GM12878 (cell line): ENCODE measurements around the gene SMARCC1. TPM values are rescaled to one million over a fixed set of nuclear protein-coding genes. Genes with fewer than 3 reads are reported as not detected.

Experiments
- ATAC-seq: fragments of 200-7000 bp; cut with Tn5 transposase; 3 replicates; pipeline ENCODE4 v1.9.1; 2020; ENCODE audit warnings: mild to moderate bottlenecking, moderate library complexity
- BruUV-seq: library from RNA; stranded (reverse); fragments of 400-500 nt; replicated peaks from 2 replicates; lab custom pipeline; 2021; lab: Mats Ljungman, UMichigan
- CTCF ChIA-PET: fragments of 300-600 bp; sonication (Branson Sonifier 250); formaldehyde crosslinking; extraction: SDS; loops from one replicate; lab custom pipeline; 2021; ENCODE audit warnings: inconsistent platforms; lab: Yijun Ruan, JAX
- POLR2A ChIA-PET: fragments of 350-600 bp; formaldehyde crosslinking; extraction: SDS; loops from one replicate; lab custom pipeline; 2021; ENCODE audit warnings: inconsistent platforms; lab: Charles Lee
- RAD21 ChIA-PET: fragments of 300-600 bp; sonication (Branson Sonifier 250); formaldehyde crosslinking; loops from one replicate; lab custom pipeline; 2023; ENCODE audit warnings: antibody characterized with exemption; ENCODE audit not compliant: unreplicated experiment; lab: Charles Lee
- SMC1A ChIA-PET: fragments of 300-600 bp; sonication (Branson Sonifier 250); formaldehyde crosslinking; loops from one replicate; lab custom pipeline; 2023; ENCODE audit not compliant: unreplicated experiment, uncharacterized antibody; lab: Charles Lee
- DNase-seq: peaks from one replicate; pipeline ENCODE4 v3.0.0-alpha.2; 2011; ENCODE audit warnings: low read depth, low spot score
- FAIRE-seq: peaks from 3 replicates; lab custom pipeline; 2011; peaks lifted over from hg19 to GRCh38; lab: Jason Lieb, UNC
- H2AFZ ChIP-seq: 2 replicates; pipeline ENCODE4 v1.6.0; 2011; ENCODE audit warnings: low read depth, low read length, control low read depth; ENCODE audit not compliant: control insufficient read depth
- H3K27ac ChIP-seq: 2 replicates; pipeline ENCODE4 v1.5.1; 2011; ENCODE audit warnings: control low read depth; ENCODE audit not compliant: control insufficient read depth, insufficient read depth
- H3K27me3 ChIP-seq, 2 experiments: replicated peaks in 1 of 2; 2 replicates each; pipeline versions ENCODE4 v1.6.0 to v1.6.1; 2011; ENCODE audit warnings: low read length in 1 of 2; ENCODE audit not compliant: control insufficient read depth in 2 of 2, insufficient read depth in 2 of 2
- H3K36me3 ChIP-seq, 2 experiments: 2 replicates each; pipeline ENCODE4 v1.5.1; 2011; ENCODE audit warnings: low read length in 1 of 2; ENCODE audit not compliant: control insufficient read depth in 2 of 2, insufficient read depth in 2 of 2
- H3K4me1 ChIP-seq: 2 replicates; pipeline ENCODE4 v1.6.1; 2011; ENCODE audit warnings: mild to moderate bottlenecking, low read length, moderate library complexity, mixed read lengths; ENCODE audit not compliant: control insufficient read depth, insufficient read depth
- H3K4me2 ChIP-seq: 2 replicates; pipeline ENCODE4 v1.6.0; 2011; ENCODE audit warnings: control low read depth; ENCODE audit not compliant: control insufficient read depth, insufficient read depth
- H3K4me3 ChIP-seq: fragments of 200-600 bp; sonication (generic); 2 replicates; pipeline ENCODE4 v1.5.1; 2016
- H3K79me2 ChIP-seq: 2 replicates; pipeline ENCODE4 v1.6.0; 2011; ENCODE audit warnings: low read length; ENCODE audit not compliant: control insufficient read depth, insufficient read depth
- H3K9ac ChIP-seq: 2 replicates; pipeline ENCODE4 v1.8.0; 2011; ENCODE audit warnings: low read length, control low read depth, mixed read lengths; ENCODE audit not compliant: control insufficient read depth, insufficient read depth
- H3K9me3 ChIP-seq: replicated peaks from 3 replicates; pipeline ENCODE4 v1.5.1; 2011; ENCODE audit warnings: mild to moderate bottlenecking, low read length; ENCODE audit not compliant: control insufficient read depth, insufficient read depth
- H4K20me1 ChIP-seq: 2 replicates; pipeline ENCODE4 v1.6.0; 2011; ENCODE audit not compliant: control insufficient read depth, insufficient read depth
- CBFB ChIP-seq: IDR thresholded peaks from 2 replicates; pipeline ENCODE4 v1.6.1; 2016; ENCODE audit warnings: antibody characterized with exemption, low read depth
- CREB1 ChIP-seq: IDR thresholded peaks from 2 replicates; pipeline ENCODE4 v1.6.1; 2012; ENCODE audit warnings: low read depth, mild to moderate bottlenecking, inconsistent platforms
- IRF3 ChIP-seq: fragments of 450-650 bp; IDR thresholded peaks from 2 replicates; pipeline ENCODE4 v1.6.1; 2014; ENCODE audit warnings: mild to moderate bottlenecking
- MAX ChIP-seq: IDR thresholded peaks from 2 replicates; pipeline ENCODE4 v1.6.1; 2012; ENCODE audit warnings: low read depth, low read length, improper control_type of control experiment
- MEF2A ChIP-seq: IDR thresholded peaks from 2 replicates; pipeline ENCODE4 v1.6.1; 2011; ENCODE audit warnings: low read depth, mild to moderate bottlenecking, low read length, moderate library complexity; ENCODE audit not compliant: insufficient read depth
- MEF2B ChIP-seq: fragments of 450-650 bp; IDR thresholded peaks from 2 replicates; pipeline ENCODE4 v1.6.1; 2018; ENCODE audit warnings: mild to moderate bottlenecking, moderate library complexity; ENCODE audit not compliant: partially characterized antibody, poor library complexity, severe bottlenecking
- NFYB ChIP-seq: IDR thresholded peaks from 2 replicates; pipeline ENCODE4 v1.6.1; 2011; ENCODE audit warnings: low read depth, mild to moderate bottlenecking, low read length, improper control_type of control experiment, moderate library complexity; ENCODE audit not compliant: insufficient read depth
- RAD51 ChIP-seq: fragments of 450-650 bp; IDR thresholded peaks from 2 replicates; pipeline ENCODE4 v1.6.1; 2016; ENCODE audit warnings: moderate library complexity, mild to moderate bottlenecking, inconsistent platforms
- RBBP5 ChIP-seq: fragments of 200-600 bp; sonication (generic); conservative IDR thresholded peaks from 2 replicates; pipeline ENCODE4 v1.6.1; 2016
- TAF1 ChIP-seq: IDR thresholded peaks from 2 replicates; pipeline ENCODE4 v1.6.1; 2011; ENCODE audit warnings: mild to moderate bottlenecking, low read depth, low read length, borderline replicate concordance
- WRNIP1 ChIP-seq: IDR thresholded peaks from 2 replicates; pipeline ENCODE4 v1.6.1; 2011; ENCODE audit warnings: low read depth, low read length, improper control_type of control experiment, borderline replicate concordance
- ZNF592 ChIP-seq: fragments of 450-650 bp; IDR thresholded peaks from 2 replicates; pipeline ENCODE4 v1.6.1; 2017; ENCODE audit warnings: mild to moderate bottlenecking, moderate library complexity
- whole genome bisulfite sequencing: methylation state at CpG from one replicate; pipeline ENCODE4 v1.1.6; 2016; ENCODE audit warnings: low lambda C conversion rate; ENCODE audit not compliant: insufficient replicate concordance, insufficient coverage; ENCODE audit errors: missing lambda C conversion rate; 5-methylcytosine and 5-hydroxymethylcytosine counted together
- in situ Hi-C: fragments of 300-500 bp; cut with MboI; formaldehyde crosslinking; loops from 9 replicates; pipeline ENCODE4 v1.14.3; 2018; ENCODE audit warnings: mixed read lengths
- intact Hi-C: fragments of 100-400 bp; cut with micrococcal nuclease; formaldehyde crosslinking; loops from one replicate; pipeline ENCODE4 v1.14.2; 2022; ENCODE audit not compliant: unreplicated experiment
- polyA plus RNA-seq, 11 experiments: library from polyadenylated mRNA; depleted of rRNA in 4 of 11; unstranded in 6 of 11; stranded (reverse) in 5 of 11; fragments of >200 nt; fragmentation: Nextera tagmentation in 4 of 11; fragmentation: Illumina TruSeq in 1 of 11; extraction: Ambion mirVana in 4 of 11; extraction: Trizol in 1 of 11; gene quantifications; 1 replicate in 1 of 11; 2 replicates in 10 of 11; pipeline versions ENCODE4 v1.2.1 to v1.2.3, GENCODE V29; 2011 to 2016; ENCODE audit warnings: inconsistent platforms in 2 of 11, missing spikeins in 2 of 11, low read depth in 1 of 11
- total RNA-seq, 4 experiments: library from RNA; depleted of rRNA in 3 of 4; stranded (reverse); fragments of >200 nt in 3 of 4; fragmentation: Illumina TruSeq in 1 of 4; extraction: Trizol in 1 of 4; gene quantifications; 2 replicates each; pipeline versions ENCODE4 v1.2.1 to v1.2.3, GENCODE V29; 2013 to 2021

The SMARCC1 gene
- total and polyA plus RNA-seq, 10 of the 15 experiments (the other 5 are each of a cell fraction or from before 2014, with no cell fraction given): 26.6 to 147 (median 57.1) TPM

GRCh38 chr3:47714606-47715005 lies 67.1 kb downstream of the SMARCC1 start:
- TF ChIP-seq NFYB (no peak), TAF1 (no peak), WRNIP1 (no peak), MEF2A (no peak), MEF2B (no peak), RBBP5 (no peak), RAD51 (no peak), ZNF592 (no peak), CREB1 (no peak), CBFB (no peak), IRF3 (no peak), MAX (no peak)
- RAD21 ChIA-PET: no interaction called here
- no peak overlapping the region for H2AFZ ChIP-seq
- CTCF ChIA-PET: no interaction called here
- ATAC-seq: no peak
- no peaks in the 10 kb centered on the region for H3K27me3 ChIP-seq
- H3K9ac ChIP-seq: no peak overlapping the region
- intact Hi-C loops: no loop called here
- DNase-seq: no peak
- H3K4me3 ChIP-seq: no peak overlapping the region
- SMC1A ChIA-PET: interaction anchor here (2.4 kb wide), 1 partner anchor 17 kb away, joined by 8 read pairs; no protein-coding TSS in a partner anchor
- 81% methylated on average over 6 of the region's 6 CpGs for WGBS
- H3K27ac ChIP-seq: no peak overlapping the region
- no peaks in the 10 kb centered on the region for H4K20me1 ChIP-seq
- no TSS peak for BruUV-seq
- POLR2A ChIA-PET: no interaction called here
- no peak for FAIRE-seq
- H3K4me2 ChIP-seq: no peak overlapping the region
- no peaks in the 10 kb centered on the region for H3K79me2 ChIP-seq
- in situ Hi-C loops: no loop called here
- no peaks in the 10 kb centered on the region for H3K9me3 ChIP-seq
- H3K4me1 ChIP-seq: no peaks in the 10 kb centered on the region
- peaks cover 5 to 45% of the 10 kb centered on the region in 2 experiments for H3K36me3 ChIP-seq
